PC-3 (cell line): ENCODE results near the gene CLDN2.

Experiments used
- EZH2 ChIP-seq: fragments of 300-600 bp; sonication (generic); IDR thresholded peaks from one replicate; pipeline ENCODE4 v1.6.1; 2017; ENCODE audit warnings: antibody characterized with exemption, mild to moderate bottlenecking, low read length; ENCODE audit not compliant: unreplicated experiment
- TF ChIP-seq, protein P1 (sequence below): fragments of 300-600 bp; sonication (generic); conservative IDR thresholded peaks from 2 replicates; pipeline ENCODE4 v1.5.1; 2017; ENCODE audit warnings: antibody characterized with exemption, low read depth, mild to moderate bottlenecking, low read length

GRCh38 chrX:106902684-106903083, 17.5 kb upstream of the CLDN2 start:
- TF ChIP-seq, protein P1, sequence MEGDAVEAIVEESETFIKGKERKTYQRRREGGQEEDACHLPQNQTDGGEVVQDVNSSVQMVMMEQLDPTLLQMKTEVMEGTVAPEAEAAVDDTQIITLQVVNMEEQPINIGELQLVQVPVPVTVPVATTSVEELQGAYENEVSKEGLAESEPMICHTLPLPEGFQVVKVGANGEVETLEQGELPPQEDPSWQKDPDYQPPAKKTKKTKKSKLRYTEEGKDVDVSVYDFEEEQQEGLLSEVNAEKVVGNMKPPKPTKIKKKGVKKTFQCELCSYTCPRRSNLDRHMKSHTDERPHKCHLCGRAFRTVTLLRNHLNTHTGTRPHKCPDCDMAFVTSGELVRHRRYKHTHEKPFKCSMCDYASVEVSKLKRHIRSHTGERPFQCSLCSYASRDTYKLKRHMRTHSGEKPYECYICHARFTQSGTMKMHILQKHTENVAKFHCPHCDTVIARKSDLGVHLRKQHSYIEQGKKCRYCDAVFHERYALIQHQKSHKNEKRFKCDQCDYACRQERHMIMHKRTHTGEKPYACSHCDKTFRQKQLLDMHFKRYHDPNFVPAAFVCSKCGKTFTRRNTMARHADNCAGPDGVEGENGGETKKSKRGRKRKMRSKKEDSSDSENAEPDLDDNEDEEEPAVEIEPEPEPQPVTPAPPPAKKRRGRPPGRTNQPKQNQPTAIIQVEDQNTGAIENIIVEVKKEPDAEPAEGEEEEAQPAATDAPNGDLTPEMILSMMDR = no peak
- no peak for TF ChIP-seq EZH2
